H1 (cell line): ENCODE data around the gene CENPP. TPM values are rescaled to one million over a fixed set of nuclear protein-coding genes. Genes with fewer than 3 reads are reported as not detected.

Experiments used
- CBX5 ChIP-seq: fragments of 300-800, 300-1000 bp; sonication (generic); IDR thresholded peaks from 2 replicates; pipeline ENCODE4 v1.7.1; 2016; ENCODE audit warnings: antibody characterized with exemption, low read length, low read depth
- CEBPB ChIP-seq: IDR thresholded peaks from 2 replicates; pipeline ENCODE4 v1.6.1; 2012; ENCODE audit warnings: low read depth, low read length
- CHD2 ChIP-seq: IDR thresholded peaks from 2 replicates; pipeline ENCODE4 v1.6.1; 2012; ENCODE audit warnings: low read length, improper control_type of control experiment
- E2F6 ChIP-seq: IDR thresholded peaks from 2 replicates; pipeline ENCODE4 v1.6.1; 2012; ENCODE audit warnings: inconsistent platforms
- GABPA ChIP-seq: IDR thresholded peaks from 2 replicates; pipeline ENCODE4 v1.6.1; 2011; ENCODE audit warnings: mild to moderate bottlenecking, low read length, moderate library complexity, borderline replicate concordance; ENCODE audit not compliant: insufficient read depth
- GTF2F1 ChIP-seq: IDR thresholded peaks from 2 replicates; pipeline ENCODE4 v1.6.1; 2012; ENCODE audit warnings: low read depth, low read length, improper control_type of control experiment, borderline replicate concordance
- RBBP5 ChIP-seq: IDR thresholded peaks from 2 replicates; pipeline ENCODE4 v1.7.1; 2012; ENCODE audit warnings: low read depth, mild to moderate bottlenecking, inconsistent platforms, low read length, moderate library complexity, borderline replicate concordance
- RNF2 ChIP-seq: fragments of 200-900, 300-1000 bp; sonication (generic); IDR thresholded peaks from 2 replicates; pipeline ENCODE4 v1.7.1; 2016; ENCODE audit warnings: borderline replicate concordance, low read depth, mild to moderate bottlenecking, antibody characterized with exemption, low read length; ENCODE audit not compliant: poor library complexity, severe bottlenecking; ENCODE audit errors: missing control alignments
- TAF7 ChIP-seq: optimal IDR thresholded peaks from 2 replicates; pipeline ENCODE3; 2011; ENCODE audit warnings: low read depth, mild to moderate bottlenecking, inconsistent platforms, low read length, moderate library complexity, borderline replicate concordance
- YY1 ChIP-seq: IDR thresholded peaks from 2 replicates; pipeline ENCODE4 v1.6.1; 2011; ENCODE audit warnings: low read depth, mild to moderate bottlenecking, low read length
- polyA plus RNA-seq, 7 experiments: library from polyadenylated mRNA; depleted of rRNA in 3 of 7; stranded (reverse) in 5 of 7; unstranded in 2 of 7; fragments of >200 nt in 5 of 7; fragments of 200-250 nt in 2 of 7; gene quantifications; 1 replicate in 5 of 7; 2 replicates in 1 of 7; 4 replicates in 1 of 7; pipeline versions ENCODE4 v1.2.1 to v1.2.3, GENCODE V29; 2011 to 2013; ENCODE audit warnings: missing spikeins in 2 of 7, mixed read lengths in 2 of 7
- total RNA-seq: library from RNA; stranded (reverse); fragmentation: NEBNext Ultra II Directional; extraction: Animal tissue kit (Norgen Biotek cat#: 25700); gene quantifications from 2 replicates; pipeline ENCODE4 v1.2.1, GENCODE V29; 2021
- TF ChIP-seq, protein P1 (sequence below): fragments of 300-600 bp; sonication (generic); IDR thresholded peaks from 2 replicates; pipeline ENCODE4 v1.7.1; 2012; ENCODE audit warnings: low read length, moderate library complexity, mild to moderate bottlenecking, inconsistent platforms; ENCODE audit not compliant: insufficient replicate concordance

CENPP gene
- total and polyA plus RNA-seq, 2 of the 8 experiments (the other 6 are each of a cell fraction or from before 2014, with no cell fraction given), result 2.7 to 10.8 TPM

DNA sequence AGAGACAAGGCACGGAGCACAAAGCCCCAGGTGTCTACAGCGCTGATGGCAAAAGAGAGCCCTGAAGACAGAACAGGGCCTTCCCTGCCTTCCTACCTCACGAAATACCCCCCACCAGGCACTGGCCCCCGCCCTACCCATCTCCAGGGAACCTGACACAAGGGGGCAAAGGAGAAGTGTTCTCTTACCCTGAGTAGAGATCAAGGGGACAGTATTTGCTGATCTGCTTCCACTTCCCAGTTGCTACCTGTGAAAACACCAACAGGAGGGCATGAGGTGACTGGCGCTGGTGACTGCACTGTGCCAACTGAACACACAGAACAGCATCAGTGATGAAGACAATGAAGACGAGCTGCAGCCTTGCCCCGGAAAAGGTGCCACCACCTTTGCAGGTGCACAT, 316.8 kb downstream of the CENPP start (continued):
- TF ChIP-seq, protein P1, sequence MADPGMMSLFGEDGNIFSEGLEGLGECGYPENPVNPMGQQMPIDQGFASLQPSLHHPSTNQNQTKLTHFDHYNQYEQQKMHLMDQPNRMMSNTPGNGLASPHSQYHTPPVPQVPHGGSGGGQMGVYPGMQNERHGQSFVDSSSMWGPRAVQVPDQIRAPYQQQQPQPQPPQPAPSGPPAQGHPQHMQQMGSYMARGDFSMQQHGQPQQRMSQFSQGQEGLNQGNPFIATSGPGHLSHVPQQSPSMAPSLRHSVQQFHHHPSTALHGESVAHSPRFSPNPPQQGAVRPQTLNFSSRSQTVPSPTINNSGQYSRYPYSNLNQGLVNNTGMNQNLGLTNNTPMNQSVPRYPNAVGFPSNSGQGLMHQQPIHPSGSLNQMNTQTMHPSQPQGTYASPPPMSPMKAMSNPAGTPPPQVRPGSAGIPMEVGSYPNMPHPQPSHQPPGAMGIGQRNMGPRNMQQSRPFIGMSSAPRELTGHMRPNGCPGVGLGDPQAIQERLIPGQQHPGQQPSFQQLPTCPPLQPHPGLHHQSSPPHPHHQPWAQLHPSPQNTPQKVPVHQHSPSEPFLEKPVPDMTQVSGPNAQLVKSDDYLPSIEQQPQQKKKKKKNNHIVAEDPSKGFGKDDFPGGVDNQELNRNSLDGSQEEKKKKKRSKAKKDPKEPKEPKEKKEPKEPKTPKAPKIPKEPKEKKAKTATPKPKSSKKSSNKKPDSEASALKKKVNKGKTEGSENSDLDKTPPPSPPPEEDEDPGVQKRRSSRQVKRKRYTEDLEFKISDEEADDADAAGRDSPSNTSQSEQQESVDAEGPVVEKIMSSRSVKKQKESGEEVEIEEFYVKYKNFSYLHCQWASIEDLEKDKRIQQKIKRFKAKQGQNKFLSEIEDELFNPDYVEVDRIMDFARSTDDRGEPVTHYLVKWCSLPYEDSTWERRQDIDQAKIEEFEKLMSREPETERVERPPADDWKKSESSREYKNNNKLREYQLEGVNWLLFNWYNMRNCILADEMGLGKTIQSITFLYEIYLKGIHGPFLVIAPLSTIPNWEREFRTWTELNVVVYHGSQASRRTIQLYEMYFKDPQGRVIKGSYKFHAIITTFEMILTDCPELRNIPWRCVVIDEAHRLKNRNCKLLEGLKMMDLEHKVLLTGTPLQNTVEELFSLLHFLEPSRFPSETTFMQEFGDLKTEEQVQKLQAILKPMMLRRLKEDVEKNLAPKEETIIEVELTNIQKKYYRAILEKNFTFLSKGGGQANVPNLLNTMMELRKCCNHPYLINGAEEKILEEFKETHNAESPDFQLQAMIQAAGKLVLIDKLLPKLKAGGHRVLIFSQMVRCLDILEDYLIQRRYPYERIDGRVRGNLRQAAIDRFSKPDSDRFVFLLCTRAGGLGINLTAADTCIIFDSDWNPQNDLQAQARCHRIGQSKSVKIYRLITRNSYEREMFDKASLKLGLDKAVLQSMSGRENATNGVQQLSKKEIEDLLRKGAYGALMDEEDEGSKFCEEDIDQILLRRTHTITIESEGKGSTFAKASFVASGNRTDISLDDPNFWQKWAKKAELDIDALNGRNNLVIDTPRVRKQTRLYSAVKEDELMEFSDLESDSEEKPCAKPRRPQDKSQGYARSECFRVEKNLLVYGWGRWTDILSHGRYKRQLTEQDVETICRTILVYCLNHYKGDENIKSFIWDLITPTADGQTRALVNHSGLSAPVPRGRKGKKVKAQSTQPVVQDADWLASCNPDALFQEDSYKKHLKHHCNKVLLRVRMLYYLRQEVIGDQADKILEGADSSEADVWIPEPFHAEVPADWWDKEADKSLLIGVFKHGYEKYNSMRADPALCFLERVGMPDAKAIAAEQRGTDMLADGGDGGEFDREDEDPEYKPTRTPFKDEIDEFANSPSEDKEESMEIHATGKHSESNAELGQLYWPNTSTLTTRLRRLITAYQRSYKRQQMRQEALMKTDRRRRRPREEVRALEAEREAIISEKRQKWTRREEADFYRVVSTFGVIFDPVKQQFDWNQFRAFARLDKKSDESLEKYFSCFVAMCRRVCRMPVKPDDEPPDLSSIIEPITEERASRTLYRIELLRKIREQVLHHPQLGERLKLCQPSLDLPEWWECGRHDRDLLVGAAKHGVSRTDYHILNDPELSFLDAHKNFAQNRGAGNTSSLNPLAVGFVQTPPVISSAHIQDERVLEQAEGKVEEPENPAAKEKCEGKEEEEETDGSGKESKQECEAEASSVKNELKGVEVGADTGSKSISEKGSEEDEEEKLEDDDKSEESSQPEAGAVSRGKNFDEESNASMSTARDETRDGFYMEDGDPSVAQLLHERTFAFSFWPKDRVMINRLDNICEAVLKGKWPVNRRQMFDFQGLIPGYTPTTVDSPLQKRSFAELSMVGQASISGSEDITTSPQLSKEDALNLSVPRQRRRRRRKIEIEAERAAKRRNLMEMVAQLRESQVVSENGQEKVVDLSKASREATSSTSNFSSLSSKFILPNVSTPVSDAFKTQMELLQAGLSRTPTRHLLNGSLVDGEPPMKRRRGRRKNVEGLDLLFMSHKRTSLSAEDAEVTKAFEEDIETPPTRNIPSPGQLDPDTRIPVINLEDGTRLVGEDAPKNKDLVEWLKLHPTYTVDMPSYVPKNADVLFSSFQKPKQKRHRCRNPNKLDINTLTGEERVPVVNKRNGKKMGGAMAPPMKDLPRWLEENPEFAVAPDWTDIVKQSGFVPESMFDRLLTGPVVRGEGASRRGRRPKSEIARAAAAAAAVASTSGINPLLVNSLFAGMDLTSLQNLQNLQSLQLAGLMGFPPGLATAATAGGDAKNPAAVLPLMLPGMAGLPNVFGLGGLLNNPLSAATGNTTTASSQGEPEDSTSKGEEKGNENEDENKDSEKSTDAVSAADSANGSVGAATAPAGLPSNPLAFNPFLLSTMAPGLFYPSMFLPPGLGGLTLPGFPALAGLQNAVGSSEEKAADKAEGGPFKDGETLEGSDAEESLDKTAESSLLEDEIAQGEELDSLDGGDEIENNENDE, result no peak
- no peak for TF ChIP-seq RNF2
- TF ChIP-seq E2F6, result no peak
- no peak for TF ChIP-seq YY1
- TF ChIP-seq CHD2, result no peak
- no peak for TF ChIP-seq RBBP5
- no peak for TF ChIP-seq CBX5
- TF ChIP-seq GABPA, result no peak
- no peak for TF ChIP-seq CEBPB
- TF ChIP-seq TAF7, result no peak
- no peak for TF ChIP-seq GTF2F1
